A549 (cell line): ENCODE data around the gene TM7SF2. TPM values are rescaled to one million over a fixed set of nuclear protein-coding genes. Genes with fewer than 3 reads are reported as not detected.
A peak's percentile ranks its signal among the peaks of the same experiment; 100 is the strongest.

Experiments
- ATAC-seq, 2 experiments: fragments of 200-7000 bp in 1 of 2; fragments of >200 bp in 1 of 2; cut with Nextera tagmentation in 1 of 2; cut with Tn5 transposase in 1 of 2; 3 replicates each; pipeline versions ENCODE4 v1.8.0 to v1.9.1; 2018 to 2020; ENCODE audit warnings: mild to moderate bottlenecking in 1 of 2, moderate library complexity in 1 of 2
- CTCF ChIA-PET: fragments of 300-600 bp; sonication (Branson Sonifier 250); formaldehyde crosslinking; extraction: SDS; loops from one replicate; lab custom pipeline; 2021; ENCODE audit warnings: antibody characterized with exemption, inconsistent platforms; lab: Yijun Ruan, JAX
- POLR2A ChIA-PET: fragments of 350-600 bp; formaldehyde crosslinking; extraction: SDS; loops from one replicate; lab custom pipeline; 2021; ENCODE audit warnings: antibody characterized with exemption, inconsistent platforms; lab: Yijun Ruan, JAX
- DNase-seq, 2 experiments: peaks; one replicate each; pipeline versions ENCODE4 v3.0.0 to v3.0.0-alpha.2; 2011 to 2016; ENCODE audit warnings: low read depth in 1 of 2, low spot score in 1 of 2
- FAIRE-seq: peaks from 2 replicates; lab custom pipeline; 2011; peaks lifted over from hg19 to GRCh38; lab: Jason Lieb, UNC
- H3K27ac ChIP-seq, 2 experiments: fragments of >200 bp; sonication (Bioruptor Twin); formaldehyde crosslinking; 3 replicates each; pipeline ENCODE4 v1.5.1; 2016 to 2017
- H3K4me1 ChIP-seq: fragments of >200 bp; sonication (Bioruptor Twin); formaldehyde crosslinking; 3 replicates; pipeline ENCODE4 v1.6.1; 2016
- H3K4me2 ChIP-seq: fragments of >200 bp; sonication (Bioruptor Twin); formaldehyde crosslinking; 3 replicates; pipeline ENCODE4 v1.6.1; 2016
- H3K4me3 ChIP-seq: fragments of >200 bp; sonication (Bioruptor Twin); formaldehyde crosslinking; 3 replicates; pipeline ENCODE4 v1.5.1; 2016
- H3K9me3 ChIP-seq: fragments of >200 bp; sonication (Bioruptor Twin); formaldehyde crosslinking; 3 replicates; pipeline ENCODE4 v1.6.1; 2016
- EHF ChIP-seq: fragments of 250-450 bp; sonication (Bioruptor Pico); IDR thresholded peaks from 2 replicates; pipeline ENCODE4 v1.5.0; 2020; ENCODE audit warnings: mild to moderate bottlenecking
- EHMT2 ChIP-seq: fragments of 200-600 bp; sonication (generic); IDR thresholded peaks from 2 replicates; pipeline ENCODE4 v1.6.1; 2016; ENCODE audit warnings: antibody characterized with exemption, low read depth, mild to moderate bottlenecking, moderate library complexity
- FOXS1 ChIP-seq: fragments of 250-450 bp; sonication (Bioruptor Pico); IDR thresholded peaks from 2 replicates; pipeline ENCODE4 v1.5.0; 2020; ENCODE audit warnings: mild to moderate bottlenecking, moderate library complexity
- GATA3 ChIP-seq: IDR thresholded peaks from 2 replicates; pipeline ENCODE4 v1.6.1; 2012; ENCODE audit warnings: borderline replicate concordance
- HDAC2 ChIP-seq: fragments of 200-600 bp; sonication (generic); IDR thresholded peaks from 2 replicates; pipeline ENCODE4 v1.6.1; 2016
- HEYL ChIP-seq: fragments of 250-450 bp; sonication (Bioruptor Pico); IDR thresholded peaks from 2 replicates; pipeline ENCODE4 v1.8.0; 2021; ENCODE audit warnings: mild to moderate bottlenecking, moderate library complexity
- HOXB5 ChIP-seq: fragments of 250-450 bp; sonication (Bioruptor Pico); IDR thresholded peaks from 2 replicates; pipeline ENCODE4 v1.5.0; 2020; ENCODE audit warnings: mild to moderate bottlenecking, moderate library complexity
- JUN ChIP-seq, 2 experiments: fragments of >200 bp; sonication (Bioruptor Twin); formaldehyde crosslinking; IDR thresholded peaks; 2 replicates in 1 of 2; 3 replicates in 1 of 2; pipeline ENCODE4 v1.6.1; 2016 to 2017
- MAFK ChIP-seq: fragments of 450-650 bp; IDR thresholded peaks from 2 replicates; pipeline ENCODE4 v1.6.1; 2014; ENCODE audit not compliant: partially characterized antibody
- NFE2L2 ChIP-seq: fragments of 150-350 bp; conservative IDR thresholded peaks from 2 replicates; pipeline ENCODE4 v1.6.1; 2014; ENCODE audit warnings: low read length
- POLR2A ChIP-seq: IDR thresholded peaks from 2 replicates; pipeline ENCODE4 v1.6.1; 2012; ENCODE audit warnings: mild to moderate bottlenecking, low read length
- POLR2AphosphoS2 ChIP-seq: conservative IDR thresholded peaks from 2 replicates; pipeline ENCODE4 v1.6.1; 2012; ENCODE audit warnings: low read length, improper control_type of control experiment, inconsistent platforms
- RARB ChIP-seq: fragments of 250-450 bp; sonication (Bioruptor Pico); IDR thresholded peaks from 2 replicates; pipeline ENCODE4 v1.8.0; 2021; ENCODE audit warnings: mild to moderate bottlenecking, moderate library complexity
- RCOR1 ChIP-seq: fragments of 150-350 bp; IDR thresholded peaks from 2 replicates; pipeline ENCODE4 v1.6.1; 2014; ENCODE audit warnings: antibody characterized with exemption, low read length, low read depth
- RFX5 ChIP-seq: fragments of 450-650 bp; IDR thresholded peaks from 2 replicates; pipeline ENCODE4 v1.7.1; 2014; ENCODE audit warnings: antibody characterized with exemption, mild to moderate bottlenecking, moderate library complexity
- SMC3 ChIP-seq: fragments of >200 bp; sonication (Bioruptor Twin); formaldehyde crosslinking; IDR thresholded peaks from 3 replicates; pipeline ENCODE4 v1.6.1; 2018; ENCODE audit warnings: inconsistent platforms
- SREBF2 ChIP-seq: fragments of 450-650 bp; IDR thresholded peaks from 2 replicates; pipeline ENCODE4 v1.6.1; 2014; ENCODE audit warnings: mild to moderate bottlenecking, moderate library complexity
- ZSCAN20 ChIP-seq: fragments of 250-450 bp; sonication (Bioruptor Pico); IDR thresholded peaks from 2 replicates; pipeline ENCODE4 v1.8.0; 2022; ENCODE audit warnings: mild to moderate bottlenecking, moderate library complexity
- WGBS: methylation state at CpG from one replicate; pipeline ENCODE4 v1.1.6; 2017; ENCODE audit errors: missing lambda C conversion rate; 5-methylcytosine and 5-hydroxymethylcytosine counted together
- polyA plus RNA-seq, 4 experiments: library from polyadenylated mRNA; depleted of rRNA in 3 of 4; stranded (reverse); fragments of >200 nt; fragmentation: RNase III in 1 of 4; extraction: RNeasy Plus Mini Kit Qiagen cat#74134 plus additional on column Dnase treatment in 1 of 4; gene quantifications; 2 replicates in 3 of 4; 3 replicates in 1 of 4; pipeline ENCODE4 v1.2.3, GENCODE V29; 2011 to 2017
- TF ChIP-seq, protein P1 (sequence below): IDR thresholded peaks from 2 replicates; pipeline ENCODE4 v1.6.1; 2012
- TF ChIP-seq, protein P2 (sequence below): fragments of 200-600 bp; sonication (generic); IDR thresholded peaks from 2 replicates; pipeline ENCODE4 v1.6.1; 2016; ENCODE audit warnings: antibody characterized with exemption, mild to moderate bottlenecking, moderate library complexity
- TF ChIP-seq, protein P3 (sequence below): fragments of 450-650 bp; IDR thresholded peaks from 2 replicates; pipeline ENCODE4 v1.6.1; 2014; ENCODE audit warnings: antibody characterized with exemption
- TF ChIP-seq, protein P4 (sequence below): fragments of >200 bp; sonication (Bioruptor Twin); formaldehyde crosslinking; IDR thresholded peaks from 2 replicates; pipeline ENCODE4 v1.6.1; 2016
- TF ChIP-seq, protein P5 (sequence below): fragments of >200 bp; sonication (Bioruptor Twin); formaldehyde crosslinking; IDR thresholded peaks from 3 replicates; pipeline ENCODE4 v1.5.1; 2016
- TF ChIP-seq, protein P6 (sequence below): fragments of >200 bp; sonication (Bioruptor Twin); formaldehyde crosslinking; IDR thresholded peaks from 3 replicates; pipeline ENCODE4 v1.6.1; 2016

The TM7SF2 gene
- polyA plus RNA-seq, 2 of the 4 experiments (the other 2 are of a cell fraction): 8.2 TPM

DNA sequence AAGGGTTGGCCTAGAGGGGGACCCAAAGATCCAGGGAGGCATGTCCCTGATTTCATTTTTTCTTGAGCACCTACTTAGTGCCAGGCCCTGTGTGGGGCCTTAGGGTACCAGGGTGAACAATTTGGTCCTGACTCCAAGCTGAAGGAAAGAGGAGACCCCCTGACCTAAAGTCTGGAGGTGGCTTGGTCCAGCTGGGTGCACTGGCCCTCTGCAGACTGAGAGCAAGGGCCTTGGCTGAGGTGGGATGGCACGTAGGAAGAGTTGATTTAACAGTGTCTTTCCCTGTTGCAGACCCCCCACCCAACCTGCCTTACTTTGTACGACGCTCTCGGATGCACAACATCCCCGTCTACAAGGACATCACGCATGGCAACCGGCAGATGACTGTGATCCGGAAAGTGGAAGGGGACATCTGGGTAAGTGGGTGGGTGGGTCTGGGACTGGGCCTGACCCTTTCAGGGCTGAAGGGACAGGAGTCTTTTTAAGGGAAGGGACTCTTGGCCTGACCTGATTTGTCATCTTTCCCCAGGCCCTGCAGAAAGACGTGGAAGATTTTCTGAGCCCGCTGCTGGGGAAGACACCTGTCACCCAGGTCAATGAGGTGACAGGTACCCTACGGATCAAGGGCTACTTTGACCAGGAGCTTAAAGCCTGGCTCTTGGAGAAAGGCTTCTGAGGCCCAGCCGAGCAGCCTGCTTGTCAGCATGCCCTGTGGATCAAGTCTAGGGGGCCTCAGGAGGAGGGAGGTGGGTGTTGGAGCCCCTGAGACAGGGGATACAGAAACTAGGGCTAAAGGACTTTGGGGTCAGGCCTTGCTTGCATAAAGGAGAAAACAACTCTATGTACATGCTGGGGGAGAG is 13.8 kb downstream of the TM7SF2 start:
- Histone ChIP-seq H3K4me2 (no peak overlapping the region), H3K4me3 (no peak overlapping the region), H3K27ac (no peak overlapping the region), H3K4me1 (peaks cover 12% of the 10 kb centered on the region; the same call in 2 of the 3 replicates), H3K9me3 (no peaks in the 10 kb centered on the region)
- DNase-seq: no peak
- 83% methylated on average over 10 of the region's 12 CpGs for WGBS
- no peak for TF ChIP-seq HOXB5 (CRISPR knock-in tag)
- TF ChIP-seq POLR2A: no peak
- TF ChIP-seq, protein P1, sequence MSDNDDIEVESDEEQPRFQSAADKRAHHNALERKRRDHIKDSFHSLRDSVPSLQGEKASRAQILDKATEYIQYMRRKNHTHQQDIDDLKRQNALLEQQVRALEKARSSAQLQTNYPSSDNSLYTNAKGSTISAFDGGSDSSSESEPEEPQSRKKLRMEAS: no peak
- TF ChIP-seq GATA3: no peak
- no peak for TF ChIP-seq RFX5
- no peak for TF ChIP-seq HDAC2
- no peak for TF ChIP-seq ZSCAN20 (CRISPR knock-in tag)
- no peak for TF ChIP-seq JUN (IDR thresholded peaks at IDR 0.05)
- no peak for TF ChIP-seq SMC3
- no peak for TF ChIP-seq RARB (CRISPR knock-in tag)
- no peak for TF ChIP-seq EHMT2
- TF ChIP-seq, protein P2, sequence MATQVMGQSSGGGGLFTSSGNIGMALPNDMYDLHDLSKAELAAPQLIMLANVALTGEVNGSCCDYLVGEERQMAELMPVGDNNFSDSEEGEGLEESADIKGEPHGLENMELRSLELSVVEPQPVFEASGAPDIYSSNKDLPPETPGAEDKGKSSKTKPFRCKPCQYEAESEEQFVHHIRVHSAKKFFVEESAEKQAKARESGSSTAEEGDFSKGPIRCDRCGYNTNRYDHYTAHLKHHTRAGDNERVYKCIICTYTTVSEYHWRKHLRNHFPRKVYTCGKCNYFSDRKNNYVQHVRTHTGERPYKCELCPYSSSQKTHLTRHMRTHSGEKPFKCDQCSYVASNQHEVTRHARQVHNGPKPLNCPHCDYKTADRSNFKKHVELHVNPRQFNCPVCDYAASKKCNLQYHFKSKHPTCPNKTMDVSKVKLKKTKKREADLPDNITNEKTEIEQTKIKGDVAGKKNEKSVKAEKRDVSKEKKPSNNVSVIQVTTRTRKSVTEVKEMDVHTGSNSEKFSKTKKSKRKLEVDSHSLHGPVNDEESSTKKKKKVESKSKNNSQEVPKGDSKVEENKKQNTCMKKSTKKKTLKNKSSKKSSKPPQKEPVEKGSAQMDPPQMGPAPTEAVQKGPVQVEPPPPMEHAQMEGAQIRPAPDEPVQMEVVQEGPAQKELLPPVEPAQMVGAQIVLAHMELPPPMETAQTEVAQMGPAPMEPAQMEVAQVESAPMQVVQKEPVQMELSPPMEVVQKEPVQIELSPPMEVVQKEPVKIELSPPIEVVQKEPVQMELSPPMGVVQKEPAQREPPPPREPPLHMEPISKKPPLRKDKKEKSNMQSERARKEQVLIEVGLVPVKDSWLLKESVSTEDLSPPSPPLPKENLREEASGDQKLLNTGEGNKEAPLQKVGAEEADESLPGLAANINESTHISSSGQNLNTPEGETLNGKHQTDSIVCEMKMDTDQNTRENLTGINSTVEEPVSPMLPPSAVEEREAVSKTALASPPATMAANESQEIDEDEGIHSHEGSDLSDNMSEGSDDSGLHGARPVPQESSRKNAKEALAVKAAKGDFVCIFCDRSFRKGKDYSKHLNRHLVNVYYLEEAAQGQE: no peak
- no peak for TF ChIP-seq SREBF2
- TF ChIP-seq FOXS1 (CRISPR knock-in tag): no peak
- TF ChIP-seq, protein P3, sequence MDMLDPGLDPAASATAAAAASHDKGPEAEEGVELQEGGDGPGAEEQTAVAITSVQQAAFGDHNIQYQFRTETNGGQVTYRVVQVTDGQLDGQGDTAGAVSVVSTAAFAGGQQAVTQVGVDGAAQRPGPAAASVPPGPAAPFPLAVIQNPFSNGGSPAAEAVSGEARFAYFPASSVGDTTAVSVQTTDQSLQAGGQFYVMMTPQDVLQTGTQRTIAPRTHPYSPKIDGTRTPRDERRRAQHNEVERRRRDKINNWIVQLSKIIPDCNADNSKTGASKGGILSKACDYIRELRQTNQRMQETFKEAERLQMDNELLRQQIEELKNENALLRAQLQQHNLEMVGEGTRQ: no peak
- no peak for TF ChIP-seq EHF (CRISPR knock-in tag)
- TF ChIP-seq HEYL (CRISPR knock-in tag): no peak
- TF ChIP-seq, protein P4, sequence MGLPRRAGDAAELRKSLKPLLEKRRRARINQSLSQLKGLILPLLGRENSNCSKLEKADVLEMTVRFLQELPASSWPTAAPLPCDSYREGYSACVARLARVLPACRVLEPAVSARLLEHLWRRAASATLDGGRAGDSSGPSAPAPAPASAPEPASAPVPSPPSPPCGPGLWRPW: no peak
- ChIA-PET CTCF (interaction anchor here (0.6 to 7.3 kb wide), 5 partner anchors 6 to 205 kb away, joined by 3 to 75 read pairs (median 3); partner anchors contain the start of genes ARL2, CAPN1, FAU and MRPL49), POLR2A (interaction anchor here (0.5 to 2.0 kb wide), 3 partner anchors 9 to 33 kb away, joined by 5 to 12 read pairs (median 5); partner anchors contain the start of gene SYVN1)
- no peak for FAIRE-seq
- no peak for ATAC-seq

DNA sequence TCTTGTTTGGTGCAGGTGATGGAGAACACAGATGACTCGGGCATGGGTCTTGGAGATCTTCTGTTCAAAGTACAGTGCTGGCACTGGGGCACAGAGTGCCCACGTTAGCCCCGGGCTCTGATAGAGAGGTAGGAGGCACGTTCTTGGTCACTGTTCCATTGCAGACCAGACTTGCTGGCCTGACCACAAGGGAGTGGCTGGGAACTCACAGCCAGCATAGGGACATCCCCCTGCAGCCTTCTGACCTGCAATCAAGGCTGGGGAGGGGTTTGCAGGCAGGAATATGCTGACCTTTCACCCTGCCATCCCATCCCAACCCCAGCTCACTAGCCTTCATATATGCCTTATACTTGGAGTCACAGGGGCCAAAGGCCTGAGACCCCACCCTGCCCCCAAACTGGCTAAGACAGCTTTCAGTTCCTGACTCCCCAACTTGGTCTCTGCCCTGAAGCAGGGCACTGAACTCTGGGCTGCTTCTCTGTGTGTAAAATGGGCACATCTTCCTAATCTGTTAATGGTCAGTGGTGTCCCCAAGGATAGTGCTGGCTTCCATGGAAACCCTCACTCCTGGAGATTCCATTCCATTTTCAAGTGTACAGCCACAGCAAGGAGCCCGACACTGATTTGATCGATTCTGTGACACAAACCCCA is 15.1 kb downstream of the TM7SF2 start:
- no peak for ATAC-seq
- CTCF ChIA-PET: interaction anchor here (0.9 to 7.3 kb wide), 6 partner anchors 7 to 55 kb away, joined by 3 to 75 read pairs (median 4); partner anchors contain the start of genes CAPN1, FAU, MRPL49 and SYVN1
- no peak for DNase-seq
- Histone ChIP-seq H3K4me1 (peaks cover 5% of the 10 kb centered on the region; the same call in 2 of the 3 replicates), H3K27ac (no peak overlapping the region), H3K4me3 (no peak overlapping the region), H3K4me2 (no peak overlapping the region), H3K9me3 (no peaks in the 10 kb centered on the region)
- 95% methylated on average over 6 of the region's 6 CpGs for whole genome bisulfite sequencing
- TF ChIP-seq NFE2L2 (no peak), MAFK (peak; percentile 28), JUN (IDR thresholded peaks at IDR 0.05) (0 out of 5 replicates have a peak, but pooled peaks of 1 of the 2 experiments have one; percentile 16), RCOR1 (no peak), POLR2AphosphoS2 (no peak)
- TF ChIP-seq, protein P5, sequence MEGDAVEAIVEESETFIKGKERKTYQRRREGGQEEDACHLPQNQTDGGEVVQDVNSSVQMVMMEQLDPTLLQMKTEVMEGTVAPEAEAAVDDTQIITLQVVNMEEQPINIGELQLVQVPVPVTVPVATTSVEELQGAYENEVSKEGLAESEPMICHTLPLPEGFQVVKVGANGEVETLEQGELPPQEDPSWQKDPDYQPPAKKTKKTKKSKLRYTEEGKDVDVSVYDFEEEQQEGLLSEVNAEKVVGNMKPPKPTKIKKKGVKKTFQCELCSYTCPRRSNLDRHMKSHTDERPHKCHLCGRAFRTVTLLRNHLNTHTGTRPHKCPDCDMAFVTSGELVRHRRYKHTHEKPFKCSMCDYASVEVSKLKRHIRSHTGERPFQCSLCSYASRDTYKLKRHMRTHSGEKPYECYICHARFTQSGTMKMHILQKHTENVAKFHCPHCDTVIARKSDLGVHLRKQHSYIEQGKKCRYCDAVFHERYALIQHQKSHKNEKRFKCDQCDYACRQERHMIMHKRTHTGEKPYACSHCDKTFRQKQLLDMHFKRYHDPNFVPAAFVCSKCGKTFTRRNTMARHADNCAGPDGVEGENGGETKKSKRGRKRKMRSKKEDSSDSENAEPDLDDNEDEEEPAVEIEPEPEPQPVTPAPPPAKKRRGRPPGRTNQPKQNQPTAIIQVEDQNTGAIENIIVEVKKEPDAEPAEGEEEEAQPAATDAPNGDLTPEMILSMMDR: no peak
- TF ChIP-seq, protein P6, sequence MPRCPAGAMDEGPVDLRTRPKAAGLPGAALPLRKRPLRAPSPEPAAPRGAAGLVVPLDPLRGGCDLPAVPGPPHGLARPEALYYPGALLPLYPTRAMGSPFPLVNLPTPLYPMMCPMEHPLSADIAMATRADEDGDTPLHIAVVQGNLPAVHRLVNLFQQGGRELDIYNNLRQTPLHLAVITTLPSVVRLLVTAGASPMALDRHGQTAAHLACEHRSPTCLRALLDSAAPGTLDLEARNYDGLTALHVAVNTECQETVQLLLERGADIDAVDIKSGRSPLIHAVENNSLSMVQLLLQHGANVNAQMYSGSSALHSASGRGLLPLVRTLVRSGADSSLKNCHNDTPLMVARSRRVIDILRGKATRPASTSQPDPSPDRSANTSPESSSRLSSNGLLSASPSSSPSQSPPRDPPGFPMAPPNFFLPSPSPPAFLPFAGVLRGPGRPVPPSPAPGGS: no peak
- no peak for FAIRE-seq
- POLR2A ChIA-PET: interaction anchor here (0.6 to 1.4 kb wide), 2 partner anchors 8 to 9 kb away, joined by 3 to 5 read pairs; partner anchors contain the start of gene ZNHIT2
